H1 (cell line): ENCODE results near the gene RRM1. TPM values are rescaled to one million over a fixed set of nuclear protein-coding genes. Genes with fewer than 3 reads are reported as not detected.

Source experiments
- CTCF ChIA-PET: fragments of 300-600 bp; sonication (Branson Sonifier 250); formaldehyde crosslinking; loops from one replicate; lab custom pipeline; 2021; ENCODE audit not compliant: partially characterized antibody; lab: Charles Lee
- POLR2A ChIA-PET: fragments of 300-600 bp; sonication (Branson Sonifier 250); formaldehyde crosslinking; loops from one replicate; lab custom pipeline; 2021; ENCODE audit warnings: inconsistent platforms; ENCODE audit not compliant: partially characterized antibody; lab: Charles Lee
- DNase-seq, 2 experiments: peaks; one replicate each; pipeline versions ENCODE4 v3.0.0 to v3.0.0-alpha.2; 2010 to 2022; ENCODE audit warnings: low spot score in 2 of 2, low read depth in 1 of 2, mixed read lengths in 1 of 2
- FAIRE-seq: peaks from 2 replicates; lab custom pipeline; 2011; peaks lifted over from hg19 to GRCh38; lab: Jason Lieb, UNC
- H2AFZ ChIP-seq: 2 replicates; pipeline ENCODE4 v1.8.1; 2012; ENCODE audit warnings: low read length, inconsistent platforms
- H2AK5ac ChIP-seq: 2 replicates; pipeline ENCODE4 v1.6.1; 2013; ENCODE audit warnings: low read depth, low read length
- H2BK120ac ChIP-seq: replicated peaks from 2 replicates; pipeline ENCODE3; 2013; ENCODE audit warnings: low read depth, low read length, inconsistent platforms
- H2BK12ac ChIP-seq: 2 replicates; pipeline ENCODE4 v1.6.1; 2013; ENCODE audit warnings: low read depth, low read length
- H2BK15ac ChIP-seq: 2 replicates; pipeline ENCODE4 v1.6.1; 2013; ENCODE audit warnings: low read length
- H2BK20ac ChIP-seq: 2 replicates; pipeline ENCODE4 v1.6.1; 2013; ENCODE audit warnings: low read length
- H2BK5ac ChIP-seq: 2 replicates; pipeline ENCODE4 v1.6.1; 2013; ENCODE audit warnings: low read depth, low read length
- H3K14ac ChIP-seq: 2 replicates; pipeline ENCODE4 v1.6.1; 2013; ENCODE audit warnings: inconsistent platforms; ENCODE audit not compliant: insufficient read length
- H3K18ac ChIP-seq: 2 replicates; pipeline ENCODE4 v1.6.1; 2013; ENCODE audit warnings: low read length; ENCODE audit errors: extremely low read depth
- H3K23ac ChIP-seq: 2 replicates; pipeline ENCODE4 v1.6.1; 2013; ENCODE audit warnings: inconsistent platforms; ENCODE audit not compliant: insufficient read length
- H3K23me2 ChIP-seq: 2 replicates; pipeline ENCODE4 v1.6.1; 2013; ENCODE audit warnings: low read depth, low read length
- H3K27ac ChIP-seq: 2 replicates; pipeline ENCODE4 v1.6.1; 2011; ENCODE audit warnings: low read depth, low read length, inconsistent platforms
- H3K27me3 ChIP-seq, 4 experiments: replicated peaks in 1 of 4; 1 replicate in 1 of 4; 2 replicates in 3 of 4; pipeline versions ENCODE4 v1.6.1 to v1.8.1; 2011 to 2013; ENCODE audit warnings: low read length in 3 of 4, mild to moderate bottlenecking in 3 of 4, inconsistent platforms in 2 of 4, mixed read lengths in 2 of 4, moderate library complexity in 1 of 4; ENCODE audit not compliant: control insufficient read depth in 3 of 4, insufficient read depth in 3 of 4; ENCODE audit errors: extremely low read depth in 1 of 4
- H3K36me3 ChIP-seq, 4 experiments: 2 replicates each; pipeline versions ENCODE4 v1.6.1 to v1.8.1; 2011 to 2013; ENCODE audit warnings: mild to moderate bottlenecking in 4 of 4, low read length in 3 of 4, moderate library complexity in 2 of 4, control low read depth in 1 of 4, inconsistent platforms in 1 of 4; ENCODE audit not compliant: insufficient read depth in 4 of 4, control insufficient read depth in 2 of 4
- H3K4ac ChIP-seq: replicated peaks from 2 replicates; pipeline ENCODE3; 2013; ENCODE audit warnings: low read length, low read depth, mixed read lengths, inconsistent platforms; ENCODE audit not compliant: insufficient read length
- H3K4me1 ChIP-seq, 4 experiments: replicated peaks in 1 of 4; 1 replicate in 1 of 4; 2 replicates in 3 of 4; pipeline versions ENCODE4 v1.6.1 to v1.8.1; 2011 to 2013; ENCODE audit warnings: low read length in 3 of 4, inconsistent platforms in 2 of 4, mixed read lengths in 1 of 4; ENCODE audit not compliant: insufficient read depth in 4 of 4, control insufficient read depth in 3 of 4
- H3K4me2 ChIP-seq, 2 experiments: 2 replicates each; pipeline versions ENCODE4 v1.6.1 to v1.8.1; 2011 to 2013; ENCODE audit warnings: low read depth in 2 of 2, low read length in 2 of 2, control low read depth in 1 of 2, inconsistent platforms in 1 of 2, mild to moderate bottlenecking in 1 of 2; ENCODE audit not compliant: insufficient read depth in 1 of 2
- H3K4me3 ChIP-seq, 4 experiments: fragments of 200-600, 300-600 bp in 1 of 4; sonication (generic), shearing (Covaris generic), sonication (Bioruptor Twin) in 1 of 4; 2 replicates each; pipeline versions ENCODE4 v1.5.1 to v1.8.1; 2011 to 2016; ENCODE audit warnings: low read length in 4 of 4, low read depth in 3 of 4, control low read depth in 2 of 4, inconsistent platforms in 2 of 4, mild to moderate bottlenecking in 2 of 4, mixed read lengths in 1 of 4, moderate library complexity in 1 of 4; ENCODE audit not compliant: insufficient read depth in 2 of 4; ENCODE audit errors: extremely low read depth in 1 of 4
- H3K56ac ChIP-seq: replicated peaks from 2 replicates; pipeline ENCODE3; 2013; ENCODE audit warnings: low read depth, mild to moderate bottlenecking, mixed read lengths, low read length, inconsistent platforms; ENCODE audit not compliant: insufficient read length
- H3K79me1 ChIP-seq: 2 replicates; pipeline ENCODE4 v1.6.1; 2013; ENCODE audit warnings: low read depth, low read length, control low read depth
- H3K79me2 ChIP-seq, 2 experiments: 2 replicates each; pipeline versions ENCODE4 v1.6.1 to v1.8.1; 2012 to 2013; ENCODE audit warnings: low read length in 2 of 2, mild to moderate bottlenecking in 2 of 2, inconsistent platforms in 1 of 2; ENCODE audit not compliant: insufficient read depth in 2 of 2, control insufficient read depth in 1 of 2
- H3K9ac ChIP-seq, 4 experiments: replicated peaks in 1 of 4; 1 replicate in 1 of 4; 2 replicates in 3 of 4; pipeline versions ENCODE4 v1.6.1 to v1.8.1; 2011 to 2013; ENCODE audit warnings: low read depth in 3 of 4, low read length in 3 of 4, control low read depth in 2 of 4, mild to moderate bottlenecking in 2 of 4, moderate library complexity in 2 of 4, inconsistent platforms in 1 of 4; ENCODE audit errors: extremely low read depth in 1 of 4
- H3K9me3 ChIP-seq, 2 experiments: 2 replicates each; pipeline versions ENCODE4 v1.6.1 to v1.8.1; 2012 to 2013; ENCODE audit warnings: mild to moderate bottlenecking in 2 of 2, moderate library complexity in 2 of 2, control low read depth in 1 of 2, inconsistent platforms in 1 of 2, low read depth in 1 of 2, low read length in 1 of 2, mixed read lengths in 1 of 2; ENCODE audit not compliant: insufficient read depth in 2 of 2
- H4K20me1 ChIP-seq, 2 experiments: replicated peaks in 1 of 2; 2 replicates each; pipeline versions ENCODE3 to v1.8.1; 2011 to 2013; ENCODE audit warnings: inconsistent platforms in 2 of 2, low read length in 2 of 2, mild to moderate bottlenecking in 1 of 2; ENCODE audit not compliant: insufficient read depth in 2 of 2, control insufficient read depth in 1 of 2
- H4K5ac ChIP-seq: 2 replicates; pipeline ENCODE4 v1.6.1; 2013; ENCODE audit warnings: low read length, low read depth, mixed read lengths, inconsistent platforms; ENCODE audit not compliant: insufficient read length
- H4K8ac ChIP-seq: 2 replicates; pipeline ENCODE4 v1.8.0; 2013; ENCODE audit warnings: mild to moderate bottlenecking, moderate library complexity, low read length, inconsistent platforms; ENCODE audit not compliant: insufficient read depth; ENCODE audit errors: extremely low read depth
- H4K91ac ChIP-seq: replicated peaks from 2 replicates; pipeline ENCODE3; 2013; ENCODE audit warnings: low read length, mixed read lengths, inconsistent platforms; ENCODE audit not compliant: insufficient read length
- CTBP2 ChIP-seq: IDR thresholded peaks from 2 replicates; pipeline ENCODE4 v1.7.0; 2011; ENCODE audit warnings: borderline replicate concordance, mild to moderate bottlenecking, moderate library complexity, mixed read lengths, low read length; ENCODE audit not compliant: insufficient read depth, insufficient read length
- JUN ChIP-seq: IDR thresholded peaks from 2 replicates; pipeline ENCODE4 v1.6.1; 2011; ENCODE audit warnings: low read depth, mild to moderate bottlenecking, improper control_type of control experiment, low read length
- KDM5A ChIP-seq: fragments of 200-600 bp; IDR thresholded peaks from 2 replicates; pipeline ENCODE4 v1.7.1; 2012; ENCODE audit warnings: mild to moderate bottlenecking, low read length, inconsistent platforms, mixed read lengths
- NANOG ChIP-seq: IDR thresholded peaks from 2 replicates; pipeline ENCODE4 v1.6.1; 2011; ENCODE audit warnings: low read length, low read depth, mild to moderate bottlenecking, inconsistent platforms; ENCODE audit not compliant: insufficient read depth, poor library complexity, severe bottlenecking
- RAD21 ChIP-seq, 2 experiments: IDR thresholded peaks in 1 of 2; conservative IDR thresholded peaks in 1 of 2; 2 replicates each; pipeline ENCODE4 v1.6.1; 2011; ENCODE audit warnings: low read depth in 2 of 2, low read length in 2 of 2, improper control_type of control experiment in 1 of 2, inconsistent platforms in 1 of 2, mild to moderate bottlenecking in 1 of 2, moderate library complexity in 1 of 2
- TAF1 ChIP-seq: IDR thresholded peaks from 2 replicates; pipeline ENCODE4 v1.6.1; 2011; ENCODE audit warnings: mild to moderate bottlenecking, low read depth, low read length
- TBP ChIP-seq: IDR thresholded peaks from 2 replicates; pipeline ENCODE4 v1.6.1; 2011; ENCODE audit warnings: low read depth, low read length, improper control_type of control experiment
- TCF12 ChIP-seq: IDR thresholded peaks from 2 replicates; pipeline ENCODE4 v1.6.1; 2011; ENCODE audit warnings: low read depth, mild to moderate bottlenecking, low read length
- WGBS, 2 experiments: shearing (Covaris generic) in 1 of 2; methylation state at CpG; one replicate each; pipeline versions ENCODE4 v1.1.6 to v1.1.7; 2013 to 2015; ENCODE audit warnings: low lambda C conversion rate in 2 of 2, mixed read lengths in 2 of 2, inconsistent platforms in 1 of 2, low coverage in 1 of 2, missing lambda C conversion rate in 1 of 2; ENCODE audit not compliant: insufficient replicate concordance in 2 of 2, insufficient coverage in 1 of 2, insufficient read length in 1 of 2; ENCODE audit errors: extremely low coverage in 1 of 2, missing lambda C conversion rate in 1 of 2; 5-methylcytosine and 5-hydroxymethylcytosine counted together
- polyA plus RNA-seq, 7 experiments: library from polyadenylated mRNA; depleted of rRNA in 3 of 7; stranded (reverse) in 5 of 7; unstranded in 2 of 7; fragments of >200 nt in 5 of 7; fragments of 200-250 nt in 2 of 7; gene quantifications; 1 replicate in 5 of 7; 2 replicates in 1 of 7; 4 replicates in 1 of 7; pipeline versions ENCODE4 v1.2.1 to v1.2.3, GENCODE V29; 2011 to 2013; ENCODE audit warnings: missing spikeins in 2 of 7, mixed read lengths in 2 of 7
- total RNA-seq: library from RNA; stranded (reverse); fragmentation: NEBNext Ultra II Directional; extraction: Animal tissue kit (Norgen Biotek cat#: 25700); gene quantifications from 2 replicates; pipeline ENCODE4 v1.2.1, GENCODE V29; 2021

RRM1 gene
- total and polyA plus RNA-seq, 2 of the 8 experiments (the other 6 are each of a cell fraction or from before 2014, with no cell fraction given), result 63.6 to 126 TPM

GRCh38 chr11:4092026-4092425 is 2.6 kb upstream of the RRM1 start:
- 38% methylated on average over 2 of the region's 2 CpGs; no CpG with 5 or more reads in 1 of the 2 experiments for WGBS, 2 experiments
- FAIRE-seq (no peak), DNase-seq (no peak)
- no peak overlapping the region for H2BK12ac ChIP-seq
- no peak overlapping the region for H4K91ac ChIP-seq
- H3K4ac ChIP-seq, result no peak overlapping the region
- no peak overlapping the region for H3K27ac ChIP-seq
- no peak overlapping the region for H2BK5ac ChIP-seq
- H3K9ac ChIP-seq, result no peak overlapping the region
- H3K56ac ChIP-seq, result no peak overlapping the region
- no peaks in the 10 kb centered on the region for H3K27me3 ChIP-seq
- H2BK15ac ChIP-seq, result no peak overlapping the region; the same call in 1 of the 2 replicates
- no peak overlapping the region for H3K14ac ChIP-seq
- H2BK20ac ChIP-seq, result no peak overlapping the region
- H3K9me3 ChIP-seq, result no peaks in the 10 kb centered on the region
- H2AFZ ChIP-seq, result no peak overlapping the region
- peaks cover 0 to 18% of the 10 kb centered on the region in 2 experiments; a peak in 2 of 4 replicates for H3K79me2 ChIP-seq
- H3K23me2 ChIP-seq, result peaks cover 4% of the 10 kb centered on the region; the same call in 1 of the 2 replicates
- no peak for TF ChIP-seq TAF1
- TF ChIP-seq NANOG, result no peak
- TF ChIP-seq CTBP2, result no peak
- no peak for TF ChIP-seq RAD21 (IDR thresholded peaks at IDR 0.05 in 1 of 2, conservative IDR thresholded peaks at IDR 0.05 in 1 of 2; ENCODE audit: low read depth in 2 of 2, low read length in 2 of 2)
- no peak for TF ChIP-seq TCF12
- TF ChIP-seq TBP, result no peak
- TF ChIP-seq KDM5A, result no peak
- no peak for TF ChIP-seq JUN
- H4K5ac ChIP-seq, result no peak overlapping the region
- H2AK5ac ChIP-seq, result no peak overlapping the region
- H2BK120ac ChIP-seq, result no peak overlapping the region
- no peaks in the 10 kb centered on the region for H3K36me3 ChIP-seq
- H3K4me2 ChIP-seq, result no peak overlapping the region
- peaks cover 0 to 1% of the 10 kb centered on the region in 2 experiments for H4K20me1 ChIP-seq
- H3K23ac ChIP-seq, result no peak overlapping the region
- ChIA-PET POLR2A (interaction anchor here (1.2 to 1.5 kb wide), 2 partner anchors 12 to 19 kb away, joined by 3 read pairs; no protein-coding TSS in a partner anchor), CTCF (interaction anchor here (0.9 to 1.0 kb wide), 3 partner anchors 13 to 237 kb away, joined by 3 to 4 read pairs (median 3); no protein-coding TSS in a partner anchor)
- peaks cover 0 to 3% (median 2%) of the 10 kb centered on the region in 4 experiments; a peak in 3 of 7 replicates for H3K4me1 ChIP-seq
- H3K18ac ChIP-seq, result no peak overlapping the region
- H3K79me1 ChIP-seq, result peaks cover 2% of the 10 kb centered on the region; the same call in 1 of the 2 replicates
- H4K8ac ChIP-seq, result no peak overlapping the region
- H3K4me3 ChIP-seq, result no peak overlapping the region
